ENCODE results near the gene HOGA1.
"Not testable (repeated sequence)": the region's sequence is repeated elsewhere in the genome, so short reads cannot be mapped to it uniquely, and the experiment has no call there.

The HOGA1 gene

GRCh38 chr10:97548828-97549455 lies 35.2 kb upstream of the HOGA1 start:
- no peak for DNase-seq
- H3K27me3 Mint-ChIP-seq = no peaks in the 10 kb centered on the region
- CTCF ChIA-PET = interaction anchor here (0.8 to 6.4 kb wide), 3 partner anchors 13 to 85 kb away, joined by 3 to 76 read pairs (median 5); no protein-coding TSS in a partner anchor
- no peaks in the 10 kb centered on the region for H3K36me3 Mint-ChIP-seq
- no peaks in the 10 kb centered on the region for H3K9me3 Mint-ChIP-seq
- H3K4me3 Mint-ChIP-seq = no peak overlapping the region
- H3K4me1 Mint-ChIP-seq = no peaks in the 10 kb centered on the region
- no peak overlapping the region for H3K27ac Mint-ChIP-seq

DNA sequence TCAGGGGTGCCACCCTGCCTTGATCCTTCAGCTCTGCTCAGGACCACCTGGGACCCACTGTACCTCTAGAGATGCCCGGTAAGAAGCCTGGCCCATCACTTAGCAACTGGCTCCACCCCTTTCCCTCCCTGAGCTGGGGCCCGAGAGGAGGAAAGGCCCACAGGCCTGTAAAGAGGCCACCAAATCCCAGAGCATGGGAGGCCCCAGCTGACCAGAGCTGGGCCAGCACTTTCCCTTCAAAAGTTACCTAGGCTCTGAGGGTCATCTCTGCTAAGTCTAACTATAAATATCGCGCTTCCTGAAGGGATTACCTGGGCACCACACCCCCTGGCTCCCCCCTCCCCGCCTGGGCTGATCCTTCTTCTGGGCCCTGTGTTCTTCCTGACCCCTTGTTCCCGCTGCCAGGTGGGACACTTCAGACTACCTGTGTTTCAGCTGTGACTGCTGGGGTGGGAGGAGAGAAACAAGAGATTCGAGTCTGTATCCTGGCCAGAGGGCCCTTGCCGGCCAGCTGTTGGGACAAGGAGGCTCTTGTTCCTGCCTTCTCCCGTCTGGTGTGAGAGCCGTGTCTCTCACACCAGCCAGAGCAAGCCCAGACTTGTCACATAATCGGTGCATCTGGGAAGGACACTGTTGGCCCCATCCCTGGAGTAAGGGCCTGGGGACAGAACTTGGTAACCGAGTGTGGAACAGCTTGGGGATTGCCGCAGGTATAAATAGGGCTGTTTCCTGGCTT lies 34.4 kb upstream of the HOGA1 start:
- Mint-ChIP-seq H3K4me1 (no peaks in the 10 kb centered on the region), H3K9me3 (no peaks in the 10 kb centered on the region), H3K36me3 (no peaks in the 10 kb centered on the region), H3K27me3 (no peaks in the 10 kb centered on the region), H3K27ac (no peak overlapping the region), H3K4me3 (no peak overlapping the region)
- DNase-seq = no peak
- CTCF ChIA-PET = interaction anchor here (0.8 to 6.4 kb wide), 4 partner anchors 14 to 142 kb away, joined by 3 to 76 read pairs (median 16); no protein-coding TSS in a partner anchor

DNA sequence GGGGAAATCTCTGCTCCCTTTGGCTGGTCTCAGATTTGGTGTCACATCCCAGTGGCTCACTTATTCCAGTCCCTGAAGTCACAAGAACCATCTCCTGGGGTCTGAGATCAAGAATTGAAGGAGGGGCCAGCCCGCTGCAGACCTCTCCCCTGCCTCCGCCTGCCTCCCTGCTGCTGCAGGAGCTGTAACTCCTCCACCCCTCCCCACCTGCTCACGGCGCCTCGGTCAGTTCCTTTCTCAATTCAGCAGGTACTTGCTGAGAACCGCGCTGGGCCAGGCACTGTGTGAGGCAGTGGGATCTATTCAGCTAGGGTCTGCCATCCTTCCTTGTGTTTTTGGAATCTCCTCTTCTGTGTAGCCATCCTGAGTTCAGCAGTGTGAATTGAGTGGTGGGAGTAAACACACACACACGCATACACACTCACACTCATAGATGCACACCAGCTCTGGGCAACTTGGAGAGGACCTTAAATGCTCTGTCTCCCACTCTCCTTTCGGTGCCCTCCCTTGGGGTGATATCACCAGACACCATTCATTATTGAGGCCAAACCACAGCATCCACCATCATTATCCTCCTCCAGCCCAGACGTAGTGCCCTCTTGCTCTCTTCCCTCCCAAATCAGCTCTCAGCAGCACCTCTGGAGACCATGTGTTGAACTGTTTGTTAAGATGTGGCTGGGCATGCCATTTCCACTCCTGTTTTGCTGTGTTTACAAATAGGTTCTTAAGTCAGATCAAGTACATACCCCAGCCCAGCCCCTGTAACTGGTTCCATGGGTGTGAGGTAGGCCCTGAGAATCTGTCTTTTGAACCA lies 33.6 kb upstream of the HOGA1 start:
- Mint-ChIP-seq H3K36me3 (no peaks in the 10 kb centered on the region), H3K27me3 (no peaks in the 10 kb centered on the region), H3K9me3 (no peaks in the 10 kb centered on the region), H3K4me1 (no peaks in the 10 kb centered on the region), H3K27ac (no peak overlapping the region), H3K4me3 (no peak overlapping the region)
- CTCF ChIA-PET = interaction anchor here (4.9 to 6.4 kb wide), 2 partner anchors 14 to 143 kb away, joined by 28 to 76 read pairs; no protein-coding TSS in a partner anchor
- no peak for DNase-seq

GRCh38 chr10:97551271-97551670 lies 32.9 kb upstream of the HOGA1 start:
- no peak overlapping the region for H3K4me3 Mint-ChIP-seq
- no peaks in the 10 kb centered on the region for H3K9me3 Mint-ChIP-seq
- no peaks in the 10 kb centered on the region for H3K4me1 Mint-ChIP-seq
- DNase-seq = no peak
- CTCF ChIA-PET = interaction anchor here (1.9 to 6.4 kb wide), 5 partner anchors 9 to 144 kb away, joined by 5 to 76 read pairs (median 31); partner anchors contain the start of gene ANKRD2
- no peaks in the 10 kb centered on the region for H3K27me3 Mint-ChIP-seq
- H3K27ac Mint-ChIP-seq = no peak overlapping the region
- H3K36me3 Mint-ChIP-seq = no peaks in the 10 kb centered on the region

- H3K27ac Mint-ChIP-seq = no peak overlapping the region
- no peaks in the 10 kb centered on the region for H3K27me3 Mint-ChIP-seq
- CTCF ChIA-PET = interaction anchor here (0.6 to 6.4 kb wide), 20 partner anchors 9 to 194 kb away, joined by 3 to 76 read pairs (median 4); partner anchors contain the start of genes ANKRD2, AVPI1 and RRP12
- H3K9me3 Mint-ChIP-seq = no peaks in the 10 kb centered on the region
- no peaks in the 10 kb centered on the region for H3K36me3 Mint-ChIP-seq
- H3K4me1 Mint-ChIP-seq = no peaks in the 10 kb centered on the region
- peak; percentile 75 for DNase-seq
- no peak overlapping the region for H3K4me3 Mint-ChIP-seq
Measured at GRCh38 chr10:97553575-97554031, 30.6 kb upstream of the HOGA1 start.

GRCh38 chr10:97554336-97554735 lies 29.9 kb upstream of the HOGA1 start:
- not testable (repeated sequence) for H3K27me3 Mint-ChIP-seq, H3K27ac Mint-ChIP-seq, H3K4me3 Mint-ChIP-seq, H3K36me3 Mint-ChIP-seq, DNase-seq, H3K9me3 Mint-ChIP-seq, H3K4me1 Mint-ChIP-seq
- CTCF ChIA-PET = interaction anchor here (0.6 to 6.4 kb wide), 19 partner anchors 8 to 195 kb away, joined by 3 to 76 read pairs (median 5); partner anchors contain the start of genes ANKRD2, AVPI1 and RRP12

- not testable (repeated sequence) for H3K27me3 Mint-ChIP-seq, H3K4me1 Mint-ChIP-seq, H3K36me3 Mint-ChIP-seq, H3K27ac Mint-ChIP-seq, DNase-seq, H3K9me3 Mint-ChIP-seq, H3K4me3 Mint-ChIP-seq
- CTCF ChIA-PET = interaction anchor here (1.6 to 6.4 kb wide), 5 partner anchors 9 to 90 kb away, joined by 5 to 76 read pairs (median 31); partner anchors contain the start of gene ANKRD2
Measured at GRCh38 chr10:97555541-97555940, 28.6 kb upstream of the HOGA1 start.

GRCh38 chr10:97560731-97561381 lies 23.3 kb upstream of the HOGA1 start:
- not testable (repeated sequence) for H3K27ac Mint-ChIP-seq

DNA sequence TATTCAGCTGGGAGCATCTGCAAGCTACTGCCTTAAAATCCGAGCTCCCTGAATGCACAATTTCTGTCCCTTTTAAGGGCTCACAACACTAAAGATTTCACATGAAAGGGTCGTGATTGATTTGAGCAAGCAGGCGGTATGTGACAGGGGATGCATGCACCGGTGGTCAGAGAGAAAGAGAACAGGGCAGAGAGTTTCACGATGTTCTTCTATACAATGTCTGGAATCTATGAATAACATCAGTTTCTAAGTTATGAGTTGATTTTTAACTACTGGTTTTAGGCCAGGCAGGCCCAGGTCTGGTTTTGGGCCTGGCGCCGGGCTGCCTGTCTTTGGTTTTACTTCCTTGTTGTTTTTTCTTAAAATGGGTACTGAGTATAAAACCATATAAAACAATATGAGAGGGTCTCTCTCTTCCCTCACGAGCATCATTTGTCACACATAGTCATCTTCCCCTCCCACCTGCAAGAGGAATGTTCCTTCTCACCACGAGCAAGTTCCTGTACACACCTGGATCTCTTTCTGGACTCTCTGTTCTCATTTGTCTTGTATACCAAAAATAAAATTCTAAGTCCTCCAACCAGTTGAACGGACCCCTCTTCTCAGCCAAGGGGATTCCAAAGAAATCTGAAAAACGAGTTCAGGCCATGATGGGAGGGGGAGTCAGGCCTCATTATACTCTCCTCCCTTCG lies 22.7 kb upstream of the HOGA1 start:
- CTCF ChIA-PET = interaction anchor here (0.8 to 1.6 kb wide), 2 partner anchors 8 to 10 kb away, joined by 3 to 6 read pairs; no protein-coding TSS in a partner anchor
- not testable (repeated sequence) for H3K9me3 Mint-ChIP-seq, H3K27me3 Mint-ChIP-seq, H3K27ac Mint-ChIP-seq, H3K4me3 Mint-ChIP-seq, DNase-seq, H3K4me1 Mint-ChIP-seq, H3K36me3 Mint-ChIP-seq

More at GRCh38 chr10:97560731-97561381, 23.3 kb upstream of the HOGA1 start:
- DNase-seq, H3K36me3 Mint-ChIP-seq, CTCF ChIA-PET, H3K4me1 Mint-ChIP-seq, H3K27me3 Mint-ChIP-seq, H3K9me3 Mint-ChIP-seq, H3K4me3 Mint-ChIP-seq: not testable (repeated sequence)

- not testable (repeated sequence) for H3K4me1 Mint-ChIP-seq, H3K4me3 Mint-ChIP-seq, H3K27me3 Mint-ChIP-seq, H3K36me3 Mint-ChIP-seq, H3K27ac Mint-ChIP-seq, DNase-seq, H3K9me3 Mint-ChIP-seq
- CTCF ChIA-PET = interaction anchor here (0.8 to 1.6 kb wide), 2 partner anchors 8 to 10 kb away, joined by 3 to 6 read pairs; no protein-coding TSS in a partner anchor
Measured at GRCh38 chr10:97562329-97562728, 21.9 kb upstream of the HOGA1 start.

GRCh38 chr10:97563337-97563736 lies 20.9 kb upstream of the HOGA1 start:
- Mint-ChIP-seq H3K27me3 (no peaks in the 10 kb centered on the region), H3K27ac (no peak overlapping the region), H3K36me3 (no peaks in the 10 kb centered on the region), H3K4me1 (peaks cover 4% of the 10 kb centered on the region), H3K9me3 (no peaks in the 10 kb centered on the region), H3K4me3 (no peak overlapping the region)
- CTCF ChIA-PET = no interaction called here
- no peak for DNase-seq

- Mint-ChIP-seq H3K4me3 (no peak overlapping the region), H3K9me3 (no peaks in the 10 kb centered on the region), H3K27me3 (no peaks in the 10 kb centered on the region), H3K36me3 (no peaks in the 10 kb centered on the region), H3K4me1 (peaks cover 4% of the 10 kb centered on the region), H3K27ac (no peak overlapping the region)
- CTCF ChIA-PET = interaction anchor here (1.4 kb wide), 1 partner anchor 31 kb away, joined by 5 read pairs; no protein-coding TSS in a partner anchor
- no peak for DNase-seq
Measured at GRCh38 chr10:97564776-97565175, 19.4 kb upstream of the HOGA1 start.

- no peaks in the 10 kb centered on the region for H3K4me1 Mint-ChIP-seq
- DNase-seq = no peak
- H3K27me3 Mint-ChIP-seq = no peaks in the 10 kb centered on the region
- CTCF ChIA-PET = no interaction called here
- no peaks in the 10 kb centered on the region for H3K9me3 Mint-ChIP-seq
- no peak overlapping the region for H3K4me3 Mint-ChIP-seq
- no peak overlapping the region for H3K27ac Mint-ChIP-seq
- no peaks in the 10 kb centered on the region for H3K36me3 Mint-ChIP-seq
Measured at GRCh38 chr10:97566336-97566996, 17.7 kb upstream of the HOGA1 start.

All from activated naive CD4-positive, alpha-beta T cell treated with anti-CD3 and anti-CD28 coated beads, Interleukin-2, amount 10 ng/mL, durations not matched to agents 7 days and 5 days (primary cell).